Tibial nerve (tissue), 4 donors: ENCODE data around the gene PTCRA.

ENCODE experiments used
- CTCF ChIP-seq, 5 experiments: fragments of 200-600 bp in 3 of 5; fragments of 450-650 bp in 2 of 5; sonication (generic) in 3 of 5; IDR thresholded peaks; one replicate each; pipeline ENCODE4 v1.5.1; 2016 to 2019; ENCODE audit warnings: antibody characterized with exemption in 5 of 5, mild to moderate bottlenecking in 3 of 5, moderate library complexity in 2 of 5
- EP300 ChIP-seq, 2 donors: sonication (generic); formaldehyde crosslinking; IDR thresholded peaks; one replicate each; pipeline ENCODE4 v1.6.1; 2017; ENCODE audit warnings: antibody characterized with exemption in 2 of 2, mild to moderate bottlenecking in 1 of 2
- POLR2A ChIP-seq, 2 donors: fragments of 450-650 bp; IDR thresholded peaks; one replicate each; pipeline ENCODE4 v1.6.1; 2017; ENCODE audit warnings: antibody characterized with exemption in 2 of 2, mild to moderate bottlenecking in 2 of 2, moderate library complexity in 2 of 2

- TF ChIP-seq EP300 (IDR thresholded peaks at IDR 0.05), result no peak
- no peak for TF ChIP-seq CTCF (IDR thresholded peaks at IDR 0.05)
- no peak for TF ChIP-seq POLR2A (IDR thresholded peaks at IDR 0.05)
Measured at GRCh38 chr6:42885702-42886101, 30.2 kb upstream of the PTCRA start.
